Measurements from ENCODE around the gene PPP3CB.

- TF ChIP-seq EZH2 (IDR thresholded peaks at IDR 0.05; ENCODE audit: borderline replicate concordance, insufficient read depth, low read depth, low read length, poor library complexity, severe bottlenecking) (no peak), CTCF (IDR thresholded peaks at IDR 0.05) (no peak)
Observed at GRCh38 chr10:73399063-73399462, 96.8 kb downstream of the PPP3CB start.

Measured in B cell (primary cell).